GM12873 (cell line): Measurements from ENCODE around the gene DSG3.
A peak's percentile ranks its signal among the peaks of the same experiment; 100 is the strongest.

Source experiments
- TF ChIP-seq, protein P1 (sequence below): IDR thresholded peaks from 2 replicates; pipeline ENCODE4 v1.5.1; 2012; ENCODE audit warnings: low read depth, mild to moderate bottlenecking, moderate library complexity, low read length, control low read depth; ENCODE audit not compliant: insufficient read depth; ENCODE audit errors: missing control alignments

The DSG3 gene

DNA sequence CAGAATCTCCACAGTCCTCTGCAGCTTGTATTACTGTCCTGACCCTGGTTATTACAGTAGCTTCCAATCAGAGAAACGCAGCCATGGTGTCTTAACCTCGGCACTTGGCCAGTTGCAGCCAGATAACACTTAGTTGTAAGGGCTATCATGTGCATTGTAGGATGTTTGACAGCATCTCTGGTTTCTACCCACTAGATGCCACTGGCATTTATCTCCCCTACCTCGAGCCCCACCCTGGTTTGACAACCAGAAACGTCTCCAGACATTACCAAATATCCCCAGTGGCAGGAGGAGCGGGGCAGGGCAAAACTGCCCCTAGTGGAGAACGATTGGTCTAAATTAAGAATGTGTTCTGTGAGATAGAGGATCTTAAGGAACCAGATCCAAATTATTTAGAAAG is 63.6 kb downstream of the DSG3 start:
- TF ChIP-seq, protein P1, sequence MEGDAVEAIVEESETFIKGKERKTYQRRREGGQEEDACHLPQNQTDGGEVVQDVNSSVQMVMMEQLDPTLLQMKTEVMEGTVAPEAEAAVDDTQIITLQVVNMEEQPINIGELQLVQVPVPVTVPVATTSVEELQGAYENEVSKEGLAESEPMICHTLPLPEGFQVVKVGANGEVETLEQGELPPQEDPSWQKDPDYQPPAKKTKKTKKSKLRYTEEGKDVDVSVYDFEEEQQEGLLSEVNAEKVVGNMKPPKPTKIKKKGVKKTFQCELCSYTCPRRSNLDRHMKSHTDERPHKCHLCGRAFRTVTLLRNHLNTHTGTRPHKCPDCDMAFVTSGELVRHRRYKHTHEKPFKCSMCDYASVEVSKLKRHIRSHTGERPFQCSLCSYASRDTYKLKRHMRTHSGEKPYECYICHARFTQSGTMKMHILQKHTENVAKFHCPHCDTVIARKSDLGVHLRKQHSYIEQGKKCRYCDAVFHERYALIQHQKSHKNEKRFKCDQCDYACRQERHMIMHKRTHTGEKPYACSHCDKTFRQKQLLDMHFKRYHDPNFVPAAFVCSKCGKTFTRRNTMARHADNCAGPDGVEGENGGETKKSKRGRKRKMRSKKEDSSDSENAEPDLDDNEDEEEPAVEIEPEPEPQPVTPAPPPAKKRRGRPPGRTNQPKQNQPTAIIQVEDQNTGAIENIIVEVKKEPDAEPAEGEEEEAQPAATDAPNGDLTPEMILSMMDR, result peak; percentile 27

- TF ChIP-seq, protein P1, result no peak
These were observed 64.7 kb downstream of the DSG3 start for GRCh38 chr18:31512203-31512764.

DNA sequence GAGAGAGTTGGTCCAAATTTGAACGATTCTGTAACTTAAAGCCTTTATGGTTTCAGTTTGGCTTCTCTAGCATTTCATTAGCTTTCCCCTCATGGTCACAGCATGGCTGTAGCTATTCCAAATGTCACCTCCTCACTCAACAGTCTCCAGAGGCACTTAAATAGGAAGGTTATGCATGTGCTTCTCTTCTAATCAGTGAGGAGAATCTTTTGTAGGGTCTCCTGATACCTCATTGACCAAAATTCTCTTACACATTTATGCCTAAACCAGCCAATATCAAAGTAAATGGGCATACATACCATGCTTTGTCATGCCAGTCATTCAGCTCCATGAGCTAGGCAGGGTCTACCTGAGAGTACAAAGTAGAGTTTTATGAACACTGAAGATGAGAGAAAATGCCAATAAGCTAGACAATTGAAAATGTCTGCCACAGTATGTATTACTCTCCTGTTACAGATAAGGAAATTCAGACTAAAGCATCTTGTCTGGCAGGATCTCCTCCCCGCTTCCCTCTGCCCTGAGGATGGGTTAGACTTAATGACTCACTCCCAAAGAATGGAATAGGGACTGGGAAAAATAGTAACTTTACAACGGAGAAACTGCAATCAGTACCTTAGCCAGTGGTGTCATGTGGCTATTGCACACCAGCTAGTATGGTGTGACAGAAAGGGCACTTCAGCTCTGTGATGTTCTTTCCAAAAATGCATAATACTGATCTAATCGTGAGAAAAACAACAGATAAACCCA is 65.8 kb downstream of the DSG3 start:
- TF ChIP-seq, protein P1, result no peak

DNA sequence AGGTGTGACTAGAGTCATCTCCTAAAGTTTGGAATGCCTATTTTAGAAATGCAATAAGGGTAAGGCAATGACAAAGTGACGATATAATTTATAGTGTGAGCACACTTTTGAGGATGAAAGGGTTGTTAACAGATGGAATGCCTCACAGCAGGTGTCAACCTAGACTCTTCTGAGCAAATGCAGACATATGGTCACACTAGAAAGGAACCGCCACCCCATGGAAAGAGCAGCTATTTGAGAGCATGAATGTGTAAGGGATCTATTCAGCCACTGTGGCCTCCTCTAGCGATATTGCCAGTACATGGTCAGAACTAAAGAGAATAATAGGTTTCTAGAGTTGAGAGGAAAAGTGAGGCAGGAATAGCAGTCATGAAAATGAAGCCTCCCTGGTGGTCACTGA is 68.9 kb downstream of the DSG3 start:
- TF ChIP-seq, protein P1, result no peak

- TF ChIP-seq, protein P1, result no peak
These were observed 78.8 kb downstream of the DSG3 start for GRCh38 chr18:31526374-31526773.
